ENCODE results near the gene RTN4RL1. TPM values are rescaled to one million over a fixed set of nuclear protein-coding genes. Genes with fewer than 3 reads are reported as not detected.

The RTN4RL1 gene
- total RNA-seq, 4 donors from 2014 or later = 7.3 to 12.6 (median 7.8) TPM

- Histone ChIP-seq H3K27ac (no peak overlapping the region), H3K27me3 (no peaks in the 10 kb centered on the region), H3K9me3 (no peaks in the 10 kb centered on the region), H3K36me3 (peaks cover 0 to 10% (median 0%) of the 10 kb centered on the region in 3 donors), H3K4me1 (peaks cover 0 to 22% (median 8%) of the 10 kb centered on the region in 4 donors), H3K4me3 (no peak overlapping the region)
- 28 to 36% methylated on average over 9 to 19 of the region's 23 CpGs for WGBS, 2 donors
- TF ChIP-seq POLR2A (IDR thresholded peaks at IDR 0.05) = no peak
- TF ChIP-seq, protein P1, sequence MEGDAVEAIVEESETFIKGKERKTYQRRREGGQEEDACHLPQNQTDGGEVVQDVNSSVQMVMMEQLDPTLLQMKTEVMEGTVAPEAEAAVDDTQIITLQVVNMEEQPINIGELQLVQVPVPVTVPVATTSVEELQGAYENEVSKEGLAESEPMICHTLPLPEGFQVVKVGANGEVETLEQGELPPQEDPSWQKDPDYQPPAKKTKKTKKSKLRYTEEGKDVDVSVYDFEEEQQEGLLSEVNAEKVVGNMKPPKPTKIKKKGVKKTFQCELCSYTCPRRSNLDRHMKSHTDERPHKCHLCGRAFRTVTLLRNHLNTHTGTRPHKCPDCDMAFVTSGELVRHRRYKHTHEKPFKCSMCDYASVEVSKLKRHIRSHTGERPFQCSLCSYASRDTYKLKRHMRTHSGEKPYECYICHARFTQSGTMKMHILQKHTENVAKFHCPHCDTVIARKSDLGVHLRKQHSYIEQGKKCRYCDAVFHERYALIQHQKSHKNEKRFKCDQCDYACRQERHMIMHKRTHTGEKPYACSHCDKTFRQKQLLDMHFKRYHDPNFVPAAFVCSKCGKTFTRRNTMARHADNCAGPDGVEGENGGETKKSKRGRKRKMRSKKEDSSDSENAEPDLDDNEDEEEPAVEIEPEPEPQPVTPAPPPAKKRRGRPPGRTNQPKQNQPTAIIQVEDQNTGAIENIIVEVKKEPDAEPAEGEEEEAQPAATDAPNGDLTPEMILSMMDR (IDR thresholded peaks at IDR 0.05) = no peak
- no peak for TF ChIP-seq EP300 (IDR thresholded peaks at IDR 0.05)
- DNase-seq (ENCODE audit: low spot score in 2 of 2) = no peak
These were observed 83.7 kb downstream of the RTN4RL1 start for GRCh38 chr17:1941272-1942065.

GRCh38 chr17:1940810-1941185, 84.3 kb downstream of the RTN4RL1 start:
- H3K27me3 ChIP-seq = no peaks in the 10 kb centered on the region
- 48 to 85% methylated on average over 10 of the region's 10 CpGs for WGBS, 2 donors
- no peak overlapping the region for H3K27ac ChIP-seq
- peaks cover 0 to 22% (median 8%) of the 10 kb centered on the region in 4 donors for H3K4me1 ChIP-seq
- H3K9me3 ChIP-seq = no peaks in the 10 kb centered on the region
- TF ChIP-seq, protein P1 (IDR thresholded peaks at IDR 0.05) = no peak
- TF ChIP-seq EP300 (IDR thresholded peaks at IDR 0.05) = no peak
- no peak for TF ChIP-seq POLR2A (IDR thresholded peaks at IDR 0.05)
- DNase-seq (ENCODE audit: low spot score in 2 of 2) = no peak
- peaks cover 0 to 15% (median 0%) of the 10 kb centered on the region in 3 donors for H3K36me3 ChIP-seq
- no peak overlapping the region for H3K4me3 ChIP-seq

DNA sequence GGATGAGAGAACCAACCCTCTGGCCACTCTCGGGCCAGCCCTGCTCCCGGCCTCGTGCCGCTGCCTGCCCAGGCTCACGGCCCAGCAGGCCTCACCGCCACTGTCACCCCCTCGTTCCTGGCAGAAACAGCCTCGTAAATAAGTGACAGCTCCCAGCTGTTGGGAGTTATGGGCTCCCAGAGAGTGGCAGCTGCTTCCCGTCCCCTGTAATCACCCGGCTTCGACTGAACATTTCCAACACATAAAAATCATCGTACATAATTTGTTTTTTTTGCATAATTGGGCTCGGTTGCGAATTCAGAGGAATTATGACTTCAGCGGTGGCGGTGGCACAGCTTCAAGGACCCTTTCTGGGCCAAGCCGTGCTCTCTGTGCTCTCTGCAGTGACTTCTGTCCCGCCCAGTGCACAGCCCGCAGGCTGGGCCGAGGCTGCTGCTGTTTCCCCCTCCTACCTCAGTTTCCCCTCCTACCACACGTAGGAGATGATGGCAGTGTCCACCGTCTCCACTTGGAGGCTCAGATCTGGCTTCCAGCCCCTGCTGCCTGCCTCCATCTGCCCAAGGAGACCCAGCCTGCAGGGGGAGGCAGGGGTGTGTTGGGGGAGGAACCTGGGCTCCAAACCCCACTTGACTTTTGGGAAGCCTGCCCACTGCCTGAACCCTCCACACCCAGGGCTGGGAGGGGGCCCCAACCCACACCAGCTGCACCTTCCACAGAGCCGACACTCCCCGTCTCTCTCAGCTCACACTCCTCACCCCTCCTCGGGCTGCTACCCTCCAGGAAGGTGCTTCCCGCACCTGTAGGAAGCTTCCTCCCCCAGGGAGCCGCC, 84.9 kb downstream of the RTN4RL1 start:
- H3K27me3 ChIP-seq = no peaks in the 10 kb centered on the region
- H3K9me3 ChIP-seq = no peaks in the 10 kb centered on the region
- no peak for DNase-seq (ENCODE audit: low spot score in 2 of 2)
- H3K4me3 ChIP-seq = no peak overlapping the region
- H3K4me1 ChIP-seq = peaks cover 0 to 22% (median 8%) of the 10 kb centered on the region in 4 donors
- 56 to 57% methylated on average over 27 of the region's 27 CpGs for WGBS, 2 donors
- TF ChIP-seq, protein P1 (IDR thresholded peaks at IDR 0.05) = no peak
- TF ChIP-seq EP300 (IDR thresholded peaks at IDR 0.05) (no peak), POLR2A (IDR thresholded peaks at IDR 0.05) (no peak)
- H3K27ac ChIP-seq = no peak overlapping the region
- H3K36me3 ChIP-seq = peaks cover 0 to 15% (median 0%) of the 10 kb centered on the region in 3 donors

GRCh38 chr17:1937461-1937860, 87.7 kb downstream of the RTN4RL1 start:
- Histone ChIP-seq H3K4me1 (peaks cover 0 to 22% (median 8%) of the 10 kb centered on the region in 4 donors), H3K36me3 (peaks cover 0 to 15% (median 0%) of the 10 kb centered on the region in 3 donors), H3K4me3 (no peak overlapping the region), H3K27me3 (peaks cover 0 to 4% of the 10 kb centered on the region in 2 donors), H3K27ac (no peak overlapping the region), H3K9me3 (no peaks in the 10 kb centered on the region)
- TF ChIP-seq, protein P1 (IDR thresholded peaks at IDR 0.05) = no peak
- no peak for TF ChIP-seq EP300 (IDR thresholded peaks at IDR 0.05)
- no peak for DNase-seq (ENCODE audit: low spot score in 2 of 2)
- 94% methylated on average over 21 to 25 of the region's 25 CpGs for WGBS, 2 donors

Data from tibial nerve (tissue), 4 donors.